ENCODE measurements around the gene PDZD2.

GRCh38 chr5:32098291-32098690 is 459.4 kb downstream of the PDZD2 start:
- TF ChIP-seq, protein P1, sequence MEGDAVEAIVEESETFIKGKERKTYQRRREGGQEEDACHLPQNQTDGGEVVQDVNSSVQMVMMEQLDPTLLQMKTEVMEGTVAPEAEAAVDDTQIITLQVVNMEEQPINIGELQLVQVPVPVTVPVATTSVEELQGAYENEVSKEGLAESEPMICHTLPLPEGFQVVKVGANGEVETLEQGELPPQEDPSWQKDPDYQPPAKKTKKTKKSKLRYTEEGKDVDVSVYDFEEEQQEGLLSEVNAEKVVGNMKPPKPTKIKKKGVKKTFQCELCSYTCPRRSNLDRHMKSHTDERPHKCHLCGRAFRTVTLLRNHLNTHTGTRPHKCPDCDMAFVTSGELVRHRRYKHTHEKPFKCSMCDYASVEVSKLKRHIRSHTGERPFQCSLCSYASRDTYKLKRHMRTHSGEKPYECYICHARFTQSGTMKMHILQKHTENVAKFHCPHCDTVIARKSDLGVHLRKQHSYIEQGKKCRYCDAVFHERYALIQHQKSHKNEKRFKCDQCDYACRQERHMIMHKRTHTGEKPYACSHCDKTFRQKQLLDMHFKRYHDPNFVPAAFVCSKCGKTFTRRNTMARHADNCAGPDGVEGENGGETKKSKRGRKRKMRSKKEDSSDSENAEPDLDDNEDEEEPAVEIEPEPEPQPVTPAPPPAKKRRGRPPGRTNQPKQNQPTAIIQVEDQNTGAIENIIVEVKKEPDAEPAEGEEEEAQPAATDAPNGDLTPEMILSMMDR (IDR thresholded peaks at IDR 0.05; ENCODE audit: low read depth, low read length): no peak
- TF ChIP-seq EZH2phosphoT487 (IDR thresholded peaks at IDR 0.05; ENCODE audit: low read depth): no peak

Measured in OCI-LY3 (cell line).